ENCODE data around the gene TM7SF2. TPM values are rescaled to one million over a fixed set of nuclear protein-coding genes. Genes with fewer than 3 reads are reported as not detected.

TM7SF2 gene
- total RNA-seq (2022; extraction: Qiagen RNA extraction; ENCODE audit: low read depth): 3.7 to 10.9 TPM (median 5.7 TPM) in 5 replicates

GRCh38 chr11:65111744-65112545, at the start of gene TM7SF2:
Gene TM7SF2, plus strand, starts transcription at chr11:65111872. Its CDS starts 144 bp downstream, at chr11:65112016.

GRCh38 chr11:65083834-65084597, 27.7 kb upstream of the TM7SF2 start, which contains the start of the genes CDCA5 and ZFPL1:
Gene CDCA5, minus strand, starts transcription at chr11:65084040. Its CDS starts 62 bp downstream, at chr11:65083978.
Gene ZFPL1, plus strand, starts transcription at chr11:65084222. Its CDS starts 477 bp downstream, at chr11:65084699.

GRCh38 chr11:65095974-65096806, 15.5 kb upstream of the TM7SF2 start, which contains the start of gene VPS51:
Gene VPS51, plus strand, starts transcription at chr11:65096214. Its CDS starts 37 bp downstream, at chr11:65096251.

GRCh38 chr11:65117206-65118096, 5.8 kb downstream of the TM7SF2 start, which contains the start of gene ZNHIT2:
Gene ZNHIT2, minus strand, starts transcription at chr11:65117701. Its CDS starts 48 bp downstream, at chr11:65117653.

GRCh38 chr11:65121865-65122696, 10.4 kb downstream of the TM7SF2 start, which contains the start of the genes FAU and MRPL49:
Gene FAU, minus strand, starts transcription at chr11:65122134. Its CDS starts 321 bp downstream, at chr11:65121813.
Gene MRPL49, plus strand, starts transcription at chr11:65122321. Its CDS starts 26 bp downstream, at chr11:65122347.

GRCh38 chr11:65134240-65134951, 22.7 kb downstream of the TM7SF2 start, which contains the start of gene SYVN1:
Gene SYVN1, minus strand, starts transcription at chr11:65134519. Its CDS starts 918 bp downstream, at chr11:65133601.

Other genes starting within 250 kb of the TM7SF2 start
- 93.7 to 127 TPM (median 121 TPM) in 5 replicates for gene EHD1, start 233.3 kb upstream of the TM7SF2 start, total RNA-seq (2022; extraction: Qiagen RNA extraction; ENCODE audit: low read depth)
- 10.9 to 23.2 TPM (median 22.0 TPM) in 5 replicates for gene ATG2A, start 194.7 kb upstream of the TM7SF2 start, total RNA-seq (2022; extraction: Qiagen RNA extraction; ENCODE audit: low read depth)
- 2.7 to 6.1 TPM (median 4.4 TPM) in 5 replicates for gene PPP2R5B, start 187.2 kb upstream of the TM7SF2 start, total RNA-seq (2022; extraction: Qiagen RNA extraction; ENCODE audit: low read depth)
- gene GPHA2, start 176.0 kb upstream of the TM7SF2 start, total RNA-seq (2022; extraction: Qiagen RNA extraction; ENCODE audit: low read depth): not detected in 5 replicates
- not detected in 5 replicates for gene MAJIN, start 139.8 kb upstream of the TM7SF2 start, total RNA-seq (2022; extraction: Qiagen RNA extraction; ENCODE audit: low read depth)
- 0.54 to 0.98 TPM (median 0.74 TPM) in 5 replicates for gene BATF2, start 114.9 kb upstream of the TM7SF2 start, total RNA-seq (2022; extraction: Qiagen RNA extraction; ENCODE audit: low read depth)
- 167 to 190 TPM (median 185 TPM) in 5 replicates for gene ARL2, start 97.7 kb upstream of the TM7SF2 start, total RNA-seq (2022; extraction: Qiagen RNA extraction; ENCODE audit: low read depth)
- 21.9 to 25.1 TPM (median 22.4 TPM) in 5 replicates for gene SNX15, start 84.4 kb upstream of the TM7SF2 start, total RNA-seq (2022; extraction: Qiagen RNA extraction; ENCODE audit: low read depth)
- gene SAC3D1, start 70.7 kb upstream of the TM7SF2 start, total RNA-seq (2022; extraction: Qiagen RNA extraction; ENCODE audit: low read depth): 27.0 to 62.7 TPM (median 56.1 TPM) in 5 replicates
- not detected in 5 replicates for gene NAALADL1, start 53.3 kb upstream of the TM7SF2 start, total RNA-seq (2022; extraction: Qiagen RNA extraction; ENCODE audit: low read depth)
- gene CDCA5, start 27.8 kb upstream of the TM7SF2 start, total RNA-seq (2022; extraction: Qiagen RNA extraction; ENCODE audit: low read depth): 53.2 to 69.3 TPM (median 67.2 TPM) in 5 replicates
- 29.6 to 35.3 TPM (median 30.6 TPM) in 5 replicates for gene ZFPL1, start 27.6 kb upstream of the TM7SF2 start, total RNA-seq (2022; extraction: Qiagen RNA extraction; ENCODE audit: low read depth)
- gene VPS51, start 15.7 kb upstream of the TM7SF2 start, total RNA-seq (2022; extraction: Qiagen RNA extraction; ENCODE audit: low read depth): 49.7 to 55.7 TPM (median 55.4 TPM) in 5 replicates
- gene ZNHIT2, start 5.8 kb downstream of the TM7SF2 start, total RNA-seq (2022; extraction: Qiagen RNA extraction; ENCODE audit: low read depth): 11.5 to 24.2 TPM (median 22.7 TPM) in 5 replicates
- 660 to 1,037 TPM (median 959 TPM) in 5 replicates for gene FAU, start 10.3 kb downstream of the TM7SF2 start, total RNA-seq (2022; extraction: Qiagen RNA extraction; ENCODE audit: low read depth)
- 56.2 to 79.8 TPM (median 71.3 TPM) in 5 replicates for gene MRPL49, start 10.4 kb downstream of the TM7SF2 start, total RNA-seq (2022; extraction: Qiagen RNA extraction; ENCODE audit: low read depth)
- gene SYVN1, start 22.6 kb downstream of the TM7SF2 start, total RNA-seq (2022; extraction: Qiagen RNA extraction; ENCODE audit: low read depth): 24.2 to 45.2 TPM (median 43.1 TPM) in 5 replicates
- gene SPDYC, start 58.4 kb downstream of the TM7SF2 start, total RNA-seq (2022; extraction: Qiagen RNA extraction; ENCODE audit: low read depth): not detected in 5 replicates
- 75.9 to 131 TPM (median 115 TPM) in 5 replicates for gene CAPN1, start 70.1 kb downstream of the TM7SF2 start, total RNA-seq (2022; extraction: Qiagen RNA extraction; ENCODE audit: low read depth)
- 13.8 to 24.5 TPM (median 18.0 TPM) in 5 replicates for gene POLA2, start 150.1 kb downstream of the TM7SF2 start, total RNA-seq (2022; extraction: Qiagen RNA extraction; ENCODE audit: low read depth)
- 13.7 to 22.4 TPM (median 14.9 TPM) in 5 replicates for gene CDC42EP2, start 203.0 kb downstream of the TM7SF2 start, total RNA-seq (2022; extraction: Qiagen RNA extraction; ENCODE audit: low read depth)
- 39.2 to 48.6 TPM (median 42.1 TPM) in 5 replicates for gene DPF2, start 222.0 kb downstream of the TM7SF2 start, total RNA-seq (2022; extraction: Qiagen RNA extraction; ENCODE audit: low read depth)
- 0.39 to 1.2 TPM (median 1.1 TPM) in 5 replicates for gene TIGD3, start 242.9 kb downstream of the TM7SF2 start, total RNA-seq (2022; extraction: Qiagen RNA extraction; ENCODE audit: low read depth)